ENCODE data around the gene CHRNA1. TPM values are rescaled to one million over a fixed set of nuclear protein-coding genes. Genes with fewer than 3 reads are reported as not detected.

Gene CHRNA1
- total RNA-seq: 0.31 TPM

GRCh38 chr2:174764280-174765255 lies at the start of gene CHRNA1:
CHRNA1 (minus strand) TSS chr2:174764472; CDS start chr2:174764394, 78 bp downstream.
- DNase-seq (ENCODE audit: low spot score): no peak
- intact Hi-C loops (cut with DNase I): no loop called here
- ATAC-seq: peak; percentile 48

- intact Hi-C loops (cut with DNase I): no loop called here
- DNase-seq (ENCODE audit: low spot score): no peak
Observed at GRCh38 chr2:174812037-174812436, 47.8 kb upstream of the CHRNA1 start.

GRCh38 chr2:174807931-174808330 lies 43.7 kb upstream of the CHRNA1 start:
- intact Hi-C loops (cut with DNase I): no loop called here
- DNase-seq (ENCODE audit: low spot score) (no peak), ATAC-seq (no peak)

More at GRCh38 chr2:174812037-174812436, 47.8 kb upstream of the CHRNA1 start:
- ATAC-seq: no peak

- no peak for DNase-seq (ENCODE audit: low spot score)
- intact Hi-C loops (cut with DNase I): no loop called here
- peak; percentile 24 for ATAC-seq
Observed at GRCh38 chr2:174805803-174806202, 41.5 kb upstream of the CHRNA1 start.

GRCh38 chr2:174802459-174802858 lies 38.2 kb upstream of the CHRNA1 start:
- no peak for ATAC-seq
- intact Hi-C loops (cut with DNase I): no loop called here
- DNase-seq (ENCODE audit: low spot score): no peak

- intact Hi-C loops (cut with DNase I): no loop called here
- ATAC-seq: no peak
- DNase-seq (ENCODE audit: low spot score): no peak
Observed at GRCh38 chr2:174800436-174801205, 36.3 kb upstream of the CHRNA1 start.

GRCh38 chr2:174798801-174799200 lies 34.5 kb upstream of the CHRNA1 start:
- intact Hi-C loops (cut with DNase I): no loop called here
- ATAC-seq: no peak

GRCh38 chr2:174797781-174798276 lies 33.6 kb upstream of the CHRNA1 start:
- intact Hi-C loops (cut with DNase I): no loop called here
- DNase-seq (ENCODE audit: low spot score): no peak
- no peak for ATAC-seq

More at GRCh38 chr2:174798801-174799200, 34.5 kb upstream of the CHRNA1 start:
- DNase-seq (ENCODE audit: low spot score): no peak

GRCh38 chr2:174796319-174796771 lies 32.1 kb upstream of the CHRNA1 start:
- ATAC-seq (peak; percentile 20), DNase-seq (ENCODE audit: low spot score) (no peak)
- intact Hi-C loops (cut with DNase I): no loop called here

GRCh38 chr2:174794851-174795374 lies 30.6 kb upstream of the CHRNA1 start:
- intact Hi-C loops (cut with DNase I): no loop called here
- ATAC-seq: no peak
- DNase-seq (ENCODE audit: low spot score): no peak

- intact Hi-C loops (cut with DNase I): no loop called here
- ATAC-seq: no peak
- no peak for DNase-seq (ENCODE audit: low spot score)
Observed at GRCh38 chr2:174792309-174793025, 28.2 kb upstream of the CHRNA1 start.

GRCh38 chr2:174791746-174792280 lies 27.5 kb upstream of the CHRNA1 start:
- no peak for ATAC-seq
- intact Hi-C loops (cut with DNase I): no loop called here
- DNase-seq (ENCODE audit: low spot score): no peak

- intact Hi-C loops (cut with DNase I): no loop called here
- DNase-seq (ENCODE audit: low spot score) (no peak), ATAC-seq (no peak)
Observed at GRCh38 chr2:174791020-174791419, 26.7 kb upstream of the CHRNA1 start.

GRCh38 chr2:174789001-174789400 lies 24.7 kb upstream of the CHRNA1 start:
- intact Hi-C loops (cut with DNase I): no loop called here
- ATAC-seq (no peak), DNase-seq (ENCODE audit: low spot score) (no peak)

- intact Hi-C loops (cut with DNase I): no loop called here
- no peak for DNase-seq (ENCODE audit: low spot score)
- ATAC-seq: no peak
Observed at GRCh38 chr2:174788291-174788929, 24.1 kb upstream of the CHRNA1 start.

- ATAC-seq: no peak
- DNase-seq (ENCODE audit: low spot score): no peak
- intact Hi-C loops (cut with DNase I): no loop called here
Observed at GRCh38 chr2:174787487-174788205, 23.4 kb upstream of the CHRNA1 start.

- intact Hi-C loops (cut with DNase I): no loop called here
- DNase-seq (ENCODE audit: low spot score): no peak
- no peak for ATAC-seq
Observed at GRCh38 chr2:174786066-174786725, 21.9 kb upstream of the CHRNA1 start.

Measured in sciatic nerve (tissue), 2 donors.